Neural crest cell (in vitro differentiated cells): ENCODE measurements around the gene PBX4. TPM values are rescaled to one million over a fixed set of nuclear protein-coding genes. Genes with fewer than 3 reads are reported as not detected.

Experiments used
- DNase-seq: peaks from one replicate; pipeline ENCODE4 v3.0.0; 2021; ENCODE audit warnings: low read depth, mixed read lengths, low spot score
- H3K27ac Mint-ChIP-seq: one replicate; pipeline ENCODE4 v1.8.0; 2021; ENCODE audit warnings: mild to moderate bottlenecking, mixed read lengths; ENCODE audit not compliant: unreplicated experiment
- H3K27me3 Mint-ChIP-seq: 2 replicates; pipeline ENCODE4 v1.8.0; 2021; ENCODE audit warnings: low read depth, mild to moderate bottlenecking, mixed read lengths
- H3K36me3 Mint-ChIP-seq: 2 replicates; pipeline ENCODE4 v1.8.0; 2021; ENCODE audit warnings: low read depth, mild to moderate bottlenecking, mixed read lengths
- H3K4me1 Mint-ChIP-seq: 2 replicates; pipeline ENCODE4 v1.8.0; 2021; ENCODE audit warnings: mixed read lengths
- H3K4me3 Mint-ChIP-seq: one replicate; pipeline ENCODE4 v1.8.0; 2021; ENCODE audit warnings: mild to moderate bottlenecking, mixed read lengths
- H3K9me3 Mint-ChIP-seq: 2 replicates; pipeline ENCODE4 v1.8.0; 2021; ENCODE audit warnings: mixed read lengths
- total RNA-seq: library from RNA; stranded (reverse); gene quantifications from 2 replicates; pipeline ENCODE4 v1.2.1, GENCODE V29; 2021
- TF ChIP-seq, protein P1 (sequence below): fragments of 200-600 bp; sonication (generic); conservative IDR thresholded peaks from 2 replicates; pipeline ENCODE4 v1.5.0; 2021; ENCODE audit warnings: antibody characterized with exemption, mild to moderate bottlenecking

Gene PBX4
- total RNA-seq, 1 donor from 2014 or later: 7.7 TPM

DNA sequence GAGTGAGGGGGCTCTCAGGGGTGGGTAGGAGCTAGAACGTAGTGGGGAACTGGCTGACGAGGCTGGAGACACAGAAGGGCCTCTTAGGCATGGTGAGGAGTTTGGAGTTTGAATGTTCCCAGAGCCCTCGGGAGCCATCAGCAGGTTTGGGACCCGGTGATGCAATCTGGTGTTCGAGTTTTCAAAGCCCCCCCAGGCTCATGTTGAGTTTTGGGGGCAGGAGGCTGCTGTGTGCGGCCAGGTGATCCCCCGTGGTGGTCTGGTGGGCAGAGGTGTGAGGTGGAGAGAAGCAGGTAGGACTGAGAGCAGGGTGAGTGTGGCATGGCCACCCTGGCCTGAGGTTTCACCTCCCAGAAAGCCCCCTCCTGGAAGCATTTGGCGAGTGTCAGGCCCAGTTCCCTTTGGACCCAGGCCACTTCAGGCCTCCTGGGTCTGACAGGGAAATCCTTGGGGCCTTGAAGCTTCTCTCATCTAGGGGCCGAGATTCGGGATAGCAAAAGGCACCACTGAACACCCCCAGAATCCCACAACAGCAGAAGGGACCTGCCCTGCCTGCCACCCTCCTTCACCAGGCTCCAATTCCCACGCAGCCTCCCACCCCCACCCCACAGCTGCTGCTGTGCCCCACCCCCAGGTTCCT is 88.6 kb downstream of the PBX4 start:
- no peaks in the 10 kb centered on the region for H3K9me3 Mint-ChIP-seq
- peaks cover 52% of the 10 kb centered on the region for H3K4me1 Mint-ChIP-seq
- DNase-seq: no peak
- no peak overlapping the region for H3K4me3 Mint-ChIP-seq
- peaks cover 7% of the 10 kb centered on the region for H3K27me3 Mint-ChIP-seq
- peaks cover 8% of the 10 kb centered on the region for H3K36me3 Mint-ChIP-seq
- H3K27ac Mint-ChIP-seq: peak overlapping the region; percentile 67
- TF ChIP-seq, protein P1, sequence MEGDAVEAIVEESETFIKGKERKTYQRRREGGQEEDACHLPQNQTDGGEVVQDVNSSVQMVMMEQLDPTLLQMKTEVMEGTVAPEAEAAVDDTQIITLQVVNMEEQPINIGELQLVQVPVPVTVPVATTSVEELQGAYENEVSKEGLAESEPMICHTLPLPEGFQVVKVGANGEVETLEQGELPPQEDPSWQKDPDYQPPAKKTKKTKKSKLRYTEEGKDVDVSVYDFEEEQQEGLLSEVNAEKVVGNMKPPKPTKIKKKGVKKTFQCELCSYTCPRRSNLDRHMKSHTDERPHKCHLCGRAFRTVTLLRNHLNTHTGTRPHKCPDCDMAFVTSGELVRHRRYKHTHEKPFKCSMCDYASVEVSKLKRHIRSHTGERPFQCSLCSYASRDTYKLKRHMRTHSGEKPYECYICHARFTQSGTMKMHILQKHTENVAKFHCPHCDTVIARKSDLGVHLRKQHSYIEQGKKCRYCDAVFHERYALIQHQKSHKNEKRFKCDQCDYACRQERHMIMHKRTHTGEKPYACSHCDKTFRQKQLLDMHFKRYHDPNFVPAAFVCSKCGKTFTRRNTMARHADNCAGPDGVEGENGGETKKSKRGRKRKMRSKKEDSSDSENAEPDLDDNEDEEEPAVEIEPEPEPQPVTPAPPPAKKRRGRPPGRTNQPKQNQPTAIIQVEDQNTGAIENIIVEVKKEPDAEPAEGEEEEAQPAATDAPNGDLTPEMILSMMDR: no peak

DNA sequence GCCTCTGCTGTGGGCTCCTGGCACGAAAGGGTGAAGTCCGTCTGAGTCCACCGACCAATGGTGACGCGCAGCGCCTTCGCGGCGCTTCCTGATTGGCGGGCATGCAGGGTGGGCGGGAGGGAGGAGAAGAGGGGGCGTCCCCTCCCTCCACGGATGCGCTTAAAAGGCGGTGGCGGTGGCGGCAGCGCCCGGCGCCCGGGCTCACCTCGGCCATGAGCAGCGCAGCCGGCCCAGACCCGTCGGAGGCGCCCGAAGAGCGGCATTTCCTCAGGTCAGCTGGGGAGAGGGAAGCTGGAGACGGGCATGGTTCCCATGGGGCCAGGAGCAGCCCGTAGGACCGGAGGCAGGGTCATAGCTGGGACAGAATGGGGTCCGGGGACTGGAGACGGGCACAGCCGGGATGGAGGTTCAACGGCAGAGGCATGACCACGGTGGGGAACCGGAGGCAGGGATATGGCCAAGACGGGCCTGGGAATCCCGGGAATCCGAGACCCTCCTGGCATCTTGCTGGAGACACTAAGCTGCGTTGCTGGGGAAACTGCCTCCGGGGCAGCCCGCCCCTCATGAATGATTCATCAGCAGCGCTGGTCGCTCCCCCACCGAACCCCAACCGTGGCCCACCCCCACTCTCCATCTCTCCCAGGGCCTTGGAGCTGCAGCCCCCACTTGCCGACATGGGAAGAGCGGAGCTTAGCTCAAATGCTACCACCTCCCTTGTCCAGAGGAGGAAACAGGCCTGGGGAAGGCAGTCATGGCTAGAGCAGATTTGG is 89.6 kb downstream of the PBX4 start, which contains the start of gene YJEFN3:
YJEFN3 (plus strand) TSS at position 191 of the 770 bp plus-strand sequence; CDS start at position 213, 22 bp downstream.
- no peak for DNase-seq
- Mint-ChIP-seq H3K27ac (peak within 1 kb of the TSS; percentile 67), H3K9me3 (no peaks in the 10 kb centered on the region), H3K27me3 (peaks cover 6% of the 10 kb centered on the region), H3K4me3 (peak within 1 kb of the TSS; percentile 32), H3K36me3 (peaks cover 4% of the 10 kb centered on the region), H3K4me1 (peaks cover 48% of the 10 kb centered on the region)
- TF ChIP-seq, protein P1: no peak

DNA sequence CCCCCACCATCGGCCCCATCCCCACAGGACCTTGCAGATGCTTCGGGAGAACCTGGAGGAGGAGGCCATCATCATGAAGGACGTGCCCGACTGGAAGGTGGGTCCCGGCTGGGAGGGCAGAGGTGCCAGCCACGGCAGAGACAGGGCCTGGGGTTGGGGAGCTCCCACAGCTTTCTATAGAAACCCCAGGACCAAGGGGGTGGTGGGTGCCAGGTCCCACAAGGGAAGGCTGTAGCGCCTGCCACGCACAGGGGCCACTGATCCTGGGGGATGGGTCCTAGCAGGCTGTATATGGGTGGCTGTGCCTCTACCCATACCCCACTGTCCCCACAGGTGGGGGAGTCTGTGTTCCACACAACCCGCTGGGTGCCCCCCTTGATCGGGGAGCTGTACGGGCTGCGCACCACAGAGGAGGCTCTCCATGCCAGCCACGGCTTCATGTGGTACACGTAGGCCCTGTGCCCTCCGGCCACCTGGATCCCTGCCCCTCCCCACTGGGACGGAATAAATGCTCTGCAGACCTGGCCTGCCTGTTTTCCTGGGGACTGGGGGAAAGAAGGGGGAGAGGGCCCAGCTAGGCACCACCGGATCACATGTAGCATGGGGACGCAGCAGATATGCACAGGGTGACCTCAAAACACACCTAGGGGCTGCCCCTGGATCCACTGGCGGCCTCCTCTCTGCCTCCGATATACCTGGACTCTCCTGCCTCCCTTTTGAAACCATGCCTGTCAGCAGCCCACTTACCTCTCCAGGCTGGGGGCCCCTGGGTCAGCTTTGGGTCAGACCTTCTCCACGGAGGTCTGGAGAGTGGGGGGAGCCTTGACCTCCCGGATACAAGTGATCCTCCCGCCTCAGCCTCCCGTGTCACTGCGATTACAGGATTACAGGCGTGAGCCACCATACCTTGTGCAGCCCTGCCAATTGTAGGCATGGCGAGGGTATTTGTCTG is 90.5 kb downstream of the PBX4 start:
- DNase-seq: no peak
- TF ChIP-seq, protein P1: no peak
- peaks cover 46% of the 10 kb centered on the region for H3K4me1 Mint-ChIP-seq
- no peak overlapping the region for H3K4me3 Mint-ChIP-seq
- H3K36me3 Mint-ChIP-seq: peaks cover 3% of the 10 kb centered on the region
- H3K27ac Mint-ChIP-seq: no peak overlapping the region
- H3K9me3 Mint-ChIP-seq: no peaks in the 10 kb centered on the region
- H3K27me3 Mint-ChIP-seq: peaks cover 3% of the 10 kb centered on the region

DNA sequence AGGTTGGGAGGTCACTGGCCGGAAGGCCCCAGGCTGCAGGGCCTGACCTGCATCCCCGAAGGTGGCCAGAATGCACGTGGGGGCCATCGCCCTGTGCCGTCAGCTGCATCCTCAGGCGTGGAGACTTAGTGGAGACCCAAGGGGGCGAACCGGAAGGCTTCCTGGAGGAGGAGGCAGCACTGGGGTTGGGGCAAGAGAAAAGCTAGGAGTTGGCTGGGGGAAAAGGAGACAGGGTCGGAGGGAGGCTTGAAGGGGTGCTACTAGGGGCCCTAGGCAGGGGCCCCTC is 91.2 kb downstream of the PBX4 start:
- H3K4me1 Mint-ChIP-seq: peaks cover 51% of the 10 kb centered on the region
- H3K27ac Mint-ChIP-seq: peak overlapping the region; percentile 27
- peaks cover 3% of the 10 kb centered on the region for H3K36me3 Mint-ChIP-seq
- no peaks in the 10 kb centered on the region for H3K9me3 Mint-ChIP-seq
- peaks cover 3% of the 10 kb centered on the region for H3K27me3 Mint-ChIP-seq
- H3K4me3 Mint-ChIP-seq: no peak overlapping the region
- TF ChIP-seq, protein P1: no peak
- DNase-seq: no peak

DNA sequence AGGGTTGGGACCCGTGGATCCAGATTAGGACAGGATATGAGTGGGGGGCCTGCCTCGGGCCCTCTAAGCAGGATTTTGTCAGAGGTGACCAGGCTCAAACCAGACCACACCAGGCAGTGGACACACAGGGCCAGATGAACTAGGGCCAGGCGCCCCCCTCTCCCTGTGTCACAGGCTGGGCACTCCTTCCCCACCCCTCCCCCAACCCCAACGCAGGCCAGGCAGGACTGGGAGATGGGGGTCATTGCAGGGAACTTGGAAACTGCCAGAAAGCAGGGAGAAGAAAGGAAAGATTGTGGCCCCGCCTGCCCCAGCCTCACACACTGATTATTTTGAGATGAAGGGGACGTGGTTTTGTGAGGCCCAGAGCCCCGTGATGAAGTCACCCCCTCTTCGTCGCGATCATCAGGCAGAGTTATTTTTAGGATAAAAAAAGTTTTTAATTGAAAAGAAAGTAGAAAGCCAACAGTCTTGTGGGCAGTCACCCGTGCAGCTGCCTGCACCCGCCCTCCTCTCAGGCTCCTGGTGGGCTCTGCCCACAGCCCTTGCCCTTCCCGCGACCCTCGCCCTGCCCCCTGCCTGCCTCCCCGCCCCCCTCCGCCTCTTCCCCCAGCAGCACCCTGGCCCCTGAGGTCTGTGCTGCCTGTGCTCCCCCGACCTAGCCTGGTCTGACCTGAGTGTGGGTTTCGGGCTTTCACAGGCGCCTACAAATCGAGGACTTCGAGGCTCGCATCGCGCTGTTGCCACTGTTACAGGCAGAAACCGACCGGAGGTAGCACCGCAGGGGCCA is 91.7 kb downstream of the PBX4 start:
- peak overlapping the region; percentile 68 for H3K4me3 Mint-ChIP-seq
- H3K4me1 Mint-ChIP-seq: peaks cover 46% of the 10 kb centered on the region
- peak overlapping the region; percentile 92 for H3K27ac Mint-ChIP-seq
- peaks cover 3% of the 10 kb centered on the region for H3K27me3 Mint-ChIP-seq
- TF ChIP-seq, protein P1: no peak
- H3K9me3 Mint-ChIP-seq: no peaks in the 10 kb centered on the region
- DNase-seq: no peak
- no peaks in the 10 kb centered on the region for H3K36me3 Mint-ChIP-seq
